ENCODE measurements around the gene MTA1. TPM values are rescaled to one million over a fixed set of nuclear protein-coding genes. Genes with fewer than 3 reads are reported as not detected.

MTA1 gene
- total and polyA plus RNA-seq, 2 donors (not counting 1 experiment from before 2014, with no cell fraction given), result 137 to 147 TPM

DNA sequence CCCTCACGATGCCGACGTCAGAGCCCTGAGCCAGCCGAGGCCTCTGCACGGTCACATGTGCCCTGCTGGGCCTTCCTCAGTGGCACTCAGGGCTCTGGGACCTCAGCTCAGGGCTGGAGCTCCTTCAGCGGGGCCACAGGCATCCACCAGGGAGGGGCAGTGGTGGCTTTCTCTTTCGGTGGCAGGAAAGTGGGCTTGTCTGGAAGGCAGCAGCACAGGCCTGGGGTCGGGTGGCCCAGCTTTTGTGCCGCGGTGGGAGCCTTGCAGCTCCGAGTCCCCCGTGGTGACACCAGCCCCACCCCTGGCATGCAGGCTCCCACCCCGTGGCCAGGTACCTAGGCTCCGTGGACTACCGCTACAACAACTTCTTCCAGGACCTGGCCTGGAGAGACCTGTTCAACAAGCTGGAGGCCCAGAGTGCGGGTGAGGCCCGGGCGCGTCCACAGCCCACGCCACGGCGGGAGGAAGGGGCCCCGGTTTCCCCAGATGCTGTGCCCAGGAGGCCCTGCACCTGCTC is 35.5 kb upstream of the MTA1 start:
- H3K4me2 ChIP-seq (replicated peaks; ENCODE audit: low read depth, low read length, poor library complexity, severe bottlenecking), result no peak overlapping the region
- CTCF ChIA-PET, result interaction anchor here (1.3 kb wide), 1 partner anchor 12 kb away, joined by 3 read pairs; no protein-coding TSS in a partner anchor
- H4K20me1 ChIP-seq (ENCODE audit: control insufficient read depth, insufficient read depth, low read length, poor library complexity, severe bottlenecking), result no peaks in the 10 kb centered on the region
- H3K36me3 ChIP-seq (replicated peaks in 1 of 2; ENCODE audit: control extremely low read depth in 1 of 2, control insufficient read depth in 1 of 2, extremely low read depth in 1 of 2, insufficient read depth in 2 of 2, low read length in 1 of 2), result no peaks in the 10 kb centered on the region
- ATAC-seq (ENCODE audit: low read depth) (no peak), DNase-seq (no peak)
- H3K4me1 ChIP-seq (ENCODE audit: control insufficient read depth in 2 of 2, insufficient read depth in 2 of 2, low read length in 2 of 2), result no peaks in the 10 kb centered on the region
- H3K4me3 Mint-ChIP-seq, result no peak overlapping the region
- intact Hi-C loops (cut with micrococcal nuclease), result no loop called here
- H3K4me3 ChIP-seq (ENCODE audit: control extremely low read depth in 1 of 5, extremely low read depth in 1 of 5, insufficient read depth in 1 of 5, low read depth in 2 of 5, low read length in 4 of 5), result no peak overlapping the region
- WGBS (ENCODE audit: insufficient coverage), result 98% methylated on average over 23 of the region's 23 CpGs
- TF ChIP-seq EZH2 (IDR thresholded peaks at IDR 0.05; ENCODE audit: borderline replicate concordance, insufficient read depth, low read depth, low read length, poor library complexity, severe bottlenecking), result no peak
- TF ChIP-seq, protein P1, sequence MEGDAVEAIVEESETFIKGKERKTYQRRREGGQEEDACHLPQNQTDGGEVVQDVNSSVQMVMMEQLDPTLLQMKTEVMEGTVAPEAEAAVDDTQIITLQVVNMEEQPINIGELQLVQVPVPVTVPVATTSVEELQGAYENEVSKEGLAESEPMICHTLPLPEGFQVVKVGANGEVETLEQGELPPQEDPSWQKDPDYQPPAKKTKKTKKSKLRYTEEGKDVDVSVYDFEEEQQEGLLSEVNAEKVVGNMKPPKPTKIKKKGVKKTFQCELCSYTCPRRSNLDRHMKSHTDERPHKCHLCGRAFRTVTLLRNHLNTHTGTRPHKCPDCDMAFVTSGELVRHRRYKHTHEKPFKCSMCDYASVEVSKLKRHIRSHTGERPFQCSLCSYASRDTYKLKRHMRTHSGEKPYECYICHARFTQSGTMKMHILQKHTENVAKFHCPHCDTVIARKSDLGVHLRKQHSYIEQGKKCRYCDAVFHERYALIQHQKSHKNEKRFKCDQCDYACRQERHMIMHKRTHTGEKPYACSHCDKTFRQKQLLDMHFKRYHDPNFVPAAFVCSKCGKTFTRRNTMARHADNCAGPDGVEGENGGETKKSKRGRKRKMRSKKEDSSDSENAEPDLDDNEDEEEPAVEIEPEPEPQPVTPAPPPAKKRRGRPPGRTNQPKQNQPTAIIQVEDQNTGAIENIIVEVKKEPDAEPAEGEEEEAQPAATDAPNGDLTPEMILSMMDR (IDR thresholded peaks at IDR 0.05), result no peak
- H3K27ac Mint-ChIP-seq, result no peak overlapping the region
- no peak overlapping the region for H3K27ac ChIP-seq (ENCODE audit: low read length in 2 of 2)
- H3K27me3 ChIP-seq (replicated peaks in 1 of 4; ENCODE audit: control extremely low read depth in 1 of 4, control insufficient read depth in 3 of 4, insufficient read depth in 4 of 4, low read length in 3 of 4), result no peaks in the 10 kb centered on the region
- H3K4me1 Mint-ChIP-seq, result peaks cover 1% of the 10 kb centered on the region
- H3K27me3 Mint-ChIP-seq, result no peaks in the 10 kb centered on the region
- no peaks in the 10 kb centered on the region for H3K9me3 ChIP-seq (ENCODE audit: control extremely low read depth in 1 of 3, control insufficient read depth in 2 of 3, insufficient read depth in 1 of 3, low read length in 2 of 3)
- no peak overlapping the region for H3K9ac ChIP-seq (ENCODE audit: low read length)
- H2AFZ ChIP-seq (ENCODE audit: insufficient read depth, low read depth, low read length, poor library complexity, severe bottlenecking), result no peak overlapping the region
- H3K79me2 ChIP-seq (ENCODE audit: control insufficient read depth, insufficient read depth, low read length), result no peaks in the 10 kb centered on the region
- POLR2A ChIA-PET, result no interaction called here
- H3K9me3 Mint-ChIP-seq (ENCODE audit: insufficient read depth), result no peaks in the 10 kb centered on the region

DNA sequence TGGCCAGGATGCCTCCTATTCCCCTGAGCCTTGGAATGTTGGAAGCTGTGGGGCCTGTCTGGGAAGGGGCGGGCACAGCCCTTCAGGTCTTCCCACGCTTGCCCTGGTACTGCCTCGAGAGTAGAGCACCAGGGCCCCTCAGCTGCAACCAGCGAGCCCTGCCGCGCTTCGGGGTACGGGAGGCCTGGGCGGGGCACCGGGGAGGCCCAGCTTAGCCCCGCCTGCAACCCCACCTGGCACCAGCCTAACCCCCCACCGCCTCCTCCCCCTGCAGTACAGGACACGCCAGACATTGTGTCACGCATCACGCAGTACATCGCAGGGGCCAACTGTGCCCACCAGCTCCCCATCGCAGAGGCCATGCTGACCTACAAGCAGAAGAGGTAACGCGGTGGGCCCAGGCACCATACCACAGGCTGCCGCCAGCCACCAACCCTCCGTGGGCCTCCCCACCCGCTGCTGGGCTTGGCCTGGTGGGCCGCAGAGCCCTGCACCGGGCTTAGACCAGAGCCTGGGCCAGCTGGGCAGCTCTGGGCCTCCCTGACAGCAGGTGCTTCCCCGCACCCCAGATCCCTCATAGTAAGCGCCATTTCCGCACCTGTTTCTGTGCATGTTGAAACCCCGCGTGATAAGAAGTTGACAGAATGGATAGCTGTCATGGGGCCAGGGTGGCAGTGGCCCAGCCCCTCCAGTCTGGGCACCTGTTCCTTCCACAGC is 34.9 kb upstream of the MTA1 start:
- Histone ChIP-seq H3K9me3 (ENCODE audit: control extremely low read depth in 1 of 3, control insufficient read depth in 2 of 3, insufficient read depth in 1 of 3, low read length in 2 of 3) (no peaks in the 10 kb centered on the region), H3K27me3 (replicated peaks in 1 of 4; ENCODE audit: control extremely low read depth in 1 of 4, control insufficient read depth in 3 of 4, insufficient read depth in 4 of 4, low read length in 3 of 4) (no peaks in the 10 kb centered on the region), H3K9ac (ENCODE audit: low read length) (no peak overlapping the region), H4K20me1 (ENCODE audit: control insufficient read depth, insufficient read depth, low read length, poor library complexity, severe bottlenecking) (no peaks in the 10 kb centered on the region), H3K79me2 (ENCODE audit: control insufficient read depth, insufficient read depth, low read length) (no peaks in the 10 kb centered on the region), H3K27ac (ENCODE audit: low read length in 2 of 2) (no peak overlapping the region), H2AFZ (ENCODE audit: insufficient read depth, low read depth, low read length, poor library complexity, severe bottlenecking) (no peak overlapping the region), H3K4me1 (ENCODE audit: control insufficient read depth in 2 of 2, insufficient read depth in 2 of 2, low read length in 2 of 2) (peaks cover 0 to 4% of the 10 kb centered on the region in 2 donors), H3K4me3 (ENCODE audit: control extremely low read depth in 1 of 5, extremely low read depth in 1 of 5, insufficient read depth in 1 of 5, low read depth in 2 of 5, low read length in 4 of 5) (no peak overlapping the region), H3K36me3 (replicated peaks in 1 of 2; ENCODE audit: control extremely low read depth in 1 of 2, control insufficient read depth in 1 of 2, extremely low read depth in 1 of 2, insufficient read depth in 2 of 2, low read length in 1 of 2) (no peaks in the 10 kb centered on the region), H3K4me2 (replicated peaks; ENCODE audit: low read depth, low read length, poor library complexity, severe bottlenecking) (no peak overlapping the region)
- DNase-seq (no peak), ATAC-seq (ENCODE audit: low read depth) (no peak)
- H3K4me1 Mint-ChIP-seq, result peaks cover 1% of the 10 kb centered on the region
- 98% methylated on average over 29 of the region's 29 CpGs for WGBS (ENCODE audit: insufficient coverage)
- ChIA-PET POLR2A (no interaction called here), CTCF (interaction anchor here (1.3 kb wide), 1 partner anchor 13 kb away, joined by 3 read pairs; no protein-coding TSS in a partner anchor)
- no peaks in the 10 kb centered on the region for H3K27me3 Mint-ChIP-seq
- no peaks in the 10 kb centered on the region for H3K9me3 Mint-ChIP-seq (ENCODE audit: insufficient read depth)
- H3K4me3 Mint-ChIP-seq, result no peak overlapping the region
- TF ChIP-seq EZH2 (IDR thresholded peaks at IDR 0.05; ENCODE audit: borderline replicate concordance, insufficient read depth, low read depth, low read length, poor library complexity, severe bottlenecking), result no peak
- TF ChIP-seq, protein P1 (IDR thresholded peaks at IDR 0.05), result no peak
- intact Hi-C loops (cut with micrococcal nuclease), result no loop called here
- no peak overlapping the region for H3K27ac Mint-ChIP-seq
